Neural progenitor cell (in vitro differentiated cells): ENCODE measurements around the gene PCSK1.

Experiments
- CTCF ChIP-seq: fragments of 200-600 bp; sonication (generic); IDR thresholded peaks from 2 replicates; pipeline ENCODE4 v1.5.1; 2017; ENCODE audit warnings: antibody characterized with exemption, mild to moderate bottlenecking
- EZH2 ChIP-seq: fragments of 200-600 bp; sonication (generic); IDR thresholded peaks from 2 replicates; pipeline ENCODE4 v1.6.1; 2017; ENCODE audit warnings: antibody characterized with exemption, mild to moderate bottlenecking, moderate library complexity
- EZH2phosphoT487 ChIP-seq: fragments of 200-600 bp; sonication (generic); IDR thresholded peaks from 2 replicates; pipeline ENCODE4 v1.6.1; 2017; ENCODE audit warnings: antibody characterized with exemption

GRCh38 chr5:96455789-96456188, 22.7 kb upstream of the PCSK1 start:
- TF ChIP-seq CTCF (no peak), EZH2 (no peak), EZH2phosphoT487 (no peak)
